Activated naive CD4-positive, alpha-beta T cell treated with anti-CD3 and anti-CD28 coated beads, Interleukin-2, amount 10 ng/mL, durations not matched to agents 7 days and 5 days (primary cell): Measurements from ENCODE around the gene ATP11C.
A peak's percentile ranks its signal among the peaks of the same experiment; 100 is the strongest.

ENCODE experiments used
- CTCF ChIA-PET: fragments of 350-600 bp; sonication (Branson Sonifier 250); formaldehyde crosslinking; loops from one replicate; lab custom pipeline; 2021; ENCODE audit warnings: antibody characterized with exemption; lab: Charles Lee
- DNase-seq: peaks from one replicate; pipeline ENCODE4 v3.0.0-alpha.2; 2020
- H3K27ac Mint-ChIP-seq: one replicate; pipeline ENCODE4 v1.8.0; 2021; ENCODE audit warnings: mild to moderate bottlenecking, moderate library complexity, mixed read lengths
- H3K27me3 Mint-ChIP-seq: one replicate; pipeline ENCODE4 v1.8.0; 2021; ENCODE audit warnings: mild to moderate bottlenecking, mixed read lengths
- H3K36me3 Mint-ChIP-seq: one replicate; pipeline ENCODE4 v1.8.0; 2021; ENCODE audit warnings: mixed read lengths
- H3K4me1 Mint-ChIP-seq: one replicate; pipeline ENCODE4 v1.8.0; 2021; ENCODE audit warnings: mixed read lengths
- H3K4me3 Mint-ChIP-seq: one replicate; pipeline ENCODE4 v1.8.0; 2021; ENCODE audit warnings: mild to moderate bottlenecking, moderate library complexity, mixed read lengths
- H3K9me3 Mint-ChIP-seq: one replicate; pipeline ENCODE4 v1.8.0; 2021; ENCODE audit warnings: mixed read lengths

The ATP11C gene

DNA sequence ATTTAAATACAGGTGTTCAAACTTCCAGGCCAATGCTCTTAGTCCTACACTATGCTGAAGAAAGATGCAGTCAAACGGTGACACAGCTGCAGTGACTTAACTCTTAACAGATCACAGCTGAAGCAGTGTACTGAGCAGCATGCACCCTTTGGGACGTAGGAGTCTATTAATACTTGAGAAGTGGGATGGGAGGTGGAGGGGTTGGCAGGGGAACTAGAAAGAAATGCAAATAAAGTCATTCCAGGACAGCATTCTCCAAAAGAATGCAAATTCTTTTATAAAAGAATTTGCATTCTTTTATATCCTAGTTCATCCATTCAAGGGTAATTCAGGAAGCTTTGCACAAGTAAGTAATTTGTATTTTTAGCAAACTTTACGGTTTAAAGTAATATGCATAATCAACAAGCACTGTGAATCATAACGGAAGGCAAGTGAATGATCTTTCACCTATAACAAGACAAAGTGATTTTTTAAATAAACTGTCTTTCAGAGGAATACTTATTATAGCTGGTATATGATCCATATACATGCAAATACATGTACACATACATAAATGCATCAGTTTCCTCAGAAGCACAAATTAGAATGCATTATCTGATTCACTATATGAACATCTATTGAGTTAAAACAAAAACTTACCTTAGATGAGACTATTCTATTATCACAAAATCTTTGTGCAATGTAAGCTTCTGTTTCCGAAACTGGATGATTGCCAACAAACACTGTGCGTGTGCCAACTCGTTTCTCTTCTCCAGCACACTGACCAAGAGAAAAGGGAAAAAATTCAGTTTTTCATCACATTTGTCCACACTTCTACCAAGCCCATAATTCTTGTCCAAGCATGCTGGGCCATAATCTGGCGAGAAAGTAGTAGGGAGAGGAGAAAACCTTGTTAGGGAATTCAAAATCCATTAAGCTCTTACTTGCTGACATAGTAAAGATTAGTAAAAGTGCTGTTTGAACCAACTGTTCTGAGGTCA lies 106.5 kb downstream of the ATP11C start:
- peaks cover 8% of the 10 kb centered on the region for H3K36me3 Mint-ChIP-seq
- no peak overlapping the region for H3K4me3 Mint-ChIP-seq
- peaks cover 4% of the 10 kb centered on the region for H3K4me1 Mint-ChIP-seq
- CTCF ChIA-PET, result no interaction called here
- no peak for DNase-seq
- no peaks in the 10 kb centered on the region for H3K9me3 Mint-ChIP-seq
- H3K27me3 Mint-ChIP-seq, result no peaks in the 10 kb centered on the region
- no peak overlapping the region for H3K27ac Mint-ChIP-seq

DNA sequence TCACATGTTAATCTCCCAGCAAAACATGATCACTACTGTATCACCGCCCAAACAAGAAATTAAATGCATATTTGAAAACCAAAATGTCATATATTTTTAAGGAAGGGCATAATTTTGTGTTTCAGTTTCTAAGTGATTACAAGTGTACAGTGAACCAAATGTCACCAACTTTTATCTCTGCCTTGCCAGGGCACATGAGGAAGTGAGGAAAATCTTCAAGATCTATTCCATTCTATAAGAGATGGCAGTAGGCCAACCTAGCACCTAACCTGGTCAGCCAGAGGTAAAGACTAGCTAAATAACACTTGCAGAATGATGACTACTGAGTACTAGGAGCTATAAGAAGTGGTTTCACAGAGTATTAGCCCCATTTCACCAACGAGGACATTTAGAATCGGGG lies 107.2 kb downstream of the ATP11C start:
- Mint-ChIP-seq H3K27ac (no peak overlapping the region), H3K4me1 (no peaks in the 10 kb centered on the region), H3K4me3 (no peak overlapping the region), H3K36me3 (peaks cover 8% of the 10 kb centered on the region), H3K9me3 (no peaks in the 10 kb centered on the region), H3K27me3 (no peaks in the 10 kb centered on the region)
- CTCF ChIA-PET, result no interaction called here
- DNase-seq, result no peak

DNA sequence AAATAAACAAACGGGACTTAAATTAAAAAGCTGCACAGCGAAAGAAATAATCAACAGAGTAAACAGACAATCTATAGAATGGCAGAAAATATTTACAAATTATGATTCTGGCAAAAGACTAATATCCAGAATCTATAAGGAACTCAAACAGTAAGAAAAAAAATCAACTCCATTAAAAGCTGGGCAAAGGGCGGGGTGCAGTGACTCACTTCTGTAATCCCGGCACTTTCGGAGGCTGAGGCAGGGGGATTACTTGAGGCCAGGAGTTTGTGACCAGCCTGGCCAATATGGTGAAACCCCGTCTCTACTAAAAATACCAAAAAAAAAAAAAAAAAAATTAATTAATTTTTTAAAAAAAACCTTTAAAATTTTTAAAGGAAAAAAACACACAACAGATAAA lies 109.0 kb downstream of the ATP11C start:
- CTCF ChIA-PET, result no interaction called here
- H3K36me3 Mint-ChIP-seq, result peaks cover 8% of the 10 kb centered on the region
- no peaks in the 10 kb centered on the region for H3K9me3 Mint-ChIP-seq
- H3K4me1 Mint-ChIP-seq, result no peaks in the 10 kb centered on the region
- no peak for DNase-seq
- no peaks in the 10 kb centered on the region for H3K27me3 Mint-ChIP-seq
- H3K4me3 Mint-ChIP-seq, result no peak overlapping the region
- H3K27ac Mint-ChIP-seq, result no peak overlapping the region

DNA sequence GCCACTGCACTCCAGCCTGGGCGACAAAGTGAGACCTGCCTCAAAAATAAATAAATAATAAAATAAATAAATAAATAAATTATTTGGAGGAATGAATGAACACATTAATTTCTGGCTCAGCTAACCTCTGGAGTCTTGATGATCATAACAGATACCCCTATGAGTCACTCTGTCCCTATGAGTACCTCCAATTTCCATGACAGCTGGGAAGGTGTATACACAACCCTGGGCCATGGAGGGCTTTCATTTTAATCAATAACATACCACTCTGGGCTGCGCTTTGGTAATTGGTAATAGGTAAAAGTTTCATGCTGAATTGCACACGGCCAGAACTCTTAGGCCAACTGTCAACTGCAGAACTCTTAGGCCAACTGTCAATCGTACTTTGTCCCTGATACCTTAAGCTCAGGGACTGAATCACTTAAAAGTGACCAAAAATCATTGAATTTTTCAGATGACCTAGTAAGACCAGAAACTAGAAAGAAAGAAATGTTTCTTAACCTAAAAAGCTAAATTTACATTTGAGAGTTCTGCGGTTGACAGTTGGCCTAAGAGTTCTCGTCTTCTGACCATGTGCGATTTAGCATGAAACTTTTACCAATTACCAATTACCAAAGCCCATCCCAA lies 112.4 kb downstream of the ATP11C start:
- H3K36me3 Mint-ChIP-seq, result peaks cover 22% of the 10 kb centered on the region
- no peak for DNase-seq
- peaks cover 11% of the 10 kb centered on the region for H3K4me1 Mint-ChIP-seq
- no peaks in the 10 kb centered on the region for H3K27me3 Mint-ChIP-seq
- H3K27ac Mint-ChIP-seq, result no peak overlapping the region
- no peaks in the 10 kb centered on the region for H3K9me3 Mint-ChIP-seq
- H3K4me3 Mint-ChIP-seq, result no peak overlapping the region
- CTCF ChIA-PET, result no interaction called here

DNA sequence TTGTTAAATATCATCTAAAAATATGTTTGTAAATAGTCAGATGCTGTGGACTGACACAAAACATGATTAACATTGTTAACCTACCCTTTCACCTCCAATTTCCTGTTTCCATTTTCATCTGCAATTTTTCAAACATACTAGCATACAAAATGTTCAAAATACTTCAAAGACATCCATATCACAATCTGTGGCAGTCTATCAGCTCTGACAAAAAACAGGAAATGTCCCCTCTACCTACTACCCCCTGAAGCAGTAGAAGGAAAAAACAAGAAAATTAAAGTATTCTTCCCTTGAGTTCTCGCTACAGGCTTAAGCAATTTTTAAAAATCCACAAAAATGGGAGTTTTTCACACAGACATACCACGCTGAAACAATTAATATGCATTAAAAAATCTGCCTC lies 116.6 kb downstream of the ATP11C start:
- H3K9me3 Mint-ChIP-seq, result no peaks in the 10 kb centered on the region
- H3K4me1 Mint-ChIP-seq, result peaks cover 11% of the 10 kb centered on the region
- peak overlapping the region; percentile 50 for H3K27ac Mint-ChIP-seq
- no peak overlapping the region for H3K4me3 Mint-ChIP-seq
- CTCF ChIA-PET, result no interaction called here
- no peak for DNase-seq
- H3K36me3 Mint-ChIP-seq, result peaks cover 24% of the 10 kb centered on the region
- H3K27me3 Mint-ChIP-seq, result no peaks in the 10 kb centered on the region

DNA sequence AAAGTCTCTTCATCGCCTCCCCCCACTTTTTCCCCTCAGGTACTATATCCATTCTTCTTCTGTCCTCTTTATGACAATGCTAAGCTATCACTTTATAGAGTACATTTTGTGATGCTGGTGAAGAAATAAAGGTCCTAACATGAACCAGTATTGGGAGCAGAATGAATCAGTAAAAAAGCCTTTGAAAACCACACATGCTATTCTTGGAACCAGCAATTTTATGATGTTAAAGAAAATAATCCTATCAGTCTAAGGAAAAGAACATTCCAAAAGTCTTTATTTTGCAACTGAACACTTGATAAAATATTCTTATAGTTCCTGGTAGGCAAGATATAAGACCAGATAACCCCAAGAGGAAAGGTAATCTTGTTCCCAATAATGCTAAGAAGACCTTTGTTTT lies 117.1 kb downstream of the ATP11C start:
- no peak for DNase-seq
- Mint-ChIP-seq H3K27me3 (no peaks in the 10 kb centered on the region), H3K36me3 (peaks cover 25% of the 10 kb centered on the region), H3K9me3 (no peaks in the 10 kb centered on the region), H3K4me3 (no peak overlapping the region), H3K4me1 (peaks cover 11% of the 10 kb centered on the region), H3K27ac (no peak overlapping the region)
- CTCF ChIA-PET, result no interaction called here

DNA sequence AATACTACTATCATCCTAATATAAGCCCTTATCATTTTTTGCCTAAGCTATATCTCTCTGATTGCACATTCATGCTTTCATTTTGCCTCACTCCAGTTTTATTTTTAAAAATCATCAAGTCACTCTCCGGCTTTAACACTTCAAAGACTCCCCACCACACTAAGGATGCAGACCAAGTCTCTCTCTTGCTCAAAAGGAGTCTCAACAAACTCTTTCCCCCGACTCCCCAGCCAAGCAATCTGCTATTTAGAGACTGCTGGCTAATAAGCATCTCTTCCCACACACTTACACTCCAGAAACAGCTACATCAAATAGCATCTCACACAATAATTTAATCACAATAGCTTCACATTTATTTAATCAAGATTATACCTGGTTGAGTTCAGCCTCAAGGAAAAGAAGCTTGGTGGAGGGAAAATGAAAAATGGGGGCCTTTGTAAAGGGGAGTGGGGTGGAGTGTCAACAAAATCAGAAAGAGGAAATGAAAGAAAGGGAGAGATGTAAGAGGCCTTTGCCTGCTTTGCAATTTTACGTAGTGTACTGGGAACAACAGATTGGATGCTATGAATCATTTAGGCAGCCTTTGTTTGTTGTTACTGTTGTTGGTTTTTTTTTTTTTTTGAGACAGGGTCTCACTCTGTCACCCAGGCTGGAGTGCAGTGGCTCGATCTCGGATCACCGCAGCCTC lies 120.8 kb downstream of the ATP11C start:
- DNase-seq, result no peak
- CTCF ChIA-PET, result no interaction called here
- Mint-ChIP-seq H3K4me3 (no peak overlapping the region), H3K36me3 (peaks cover 21% of the 10 kb centered on the region), H3K27me3 (no peaks in the 10 kb centered on the region), H3K9me3 (peaks cover 2% of the 10 kb centered on the region), H3K4me1 (peaks cover 11% of the 10 kb centered on the region), H3K27ac (no peak overlapping the region)

DNA sequence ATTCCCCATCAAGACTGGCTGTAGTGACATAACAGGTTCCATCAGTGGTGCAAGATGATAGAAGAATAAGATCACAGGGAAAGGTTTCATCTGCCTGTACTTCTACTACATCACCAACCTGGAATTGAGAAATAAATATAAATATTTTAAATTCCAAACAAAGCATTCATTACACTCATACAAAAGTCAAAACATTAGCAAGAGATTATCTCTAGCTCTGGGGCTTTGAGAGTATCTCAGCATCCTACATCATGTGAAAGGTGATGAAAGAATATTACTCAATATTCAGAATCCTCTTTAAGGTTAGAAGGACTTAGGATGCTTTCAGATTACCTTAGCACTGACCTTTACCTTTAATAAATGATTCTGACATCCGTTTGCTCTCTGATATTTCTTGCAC lies 128.4 kb downstream of the ATP11C start:
- Mint-ChIP-seq H3K27ac (no peak overlapping the region), H3K4me3 (no peak overlapping the region), H3K9me3 (peaks cover 2% of the 10 kb centered on the region), H3K27me3 (no peaks in the 10 kb centered on the region), H3K4me1 (no peaks in the 10 kb centered on the region), H3K36me3 (peaks cover 28% of the 10 kb centered on the region)
- CTCF ChIA-PET, result no interaction called here
- no peak for DNase-seq

DNA sequence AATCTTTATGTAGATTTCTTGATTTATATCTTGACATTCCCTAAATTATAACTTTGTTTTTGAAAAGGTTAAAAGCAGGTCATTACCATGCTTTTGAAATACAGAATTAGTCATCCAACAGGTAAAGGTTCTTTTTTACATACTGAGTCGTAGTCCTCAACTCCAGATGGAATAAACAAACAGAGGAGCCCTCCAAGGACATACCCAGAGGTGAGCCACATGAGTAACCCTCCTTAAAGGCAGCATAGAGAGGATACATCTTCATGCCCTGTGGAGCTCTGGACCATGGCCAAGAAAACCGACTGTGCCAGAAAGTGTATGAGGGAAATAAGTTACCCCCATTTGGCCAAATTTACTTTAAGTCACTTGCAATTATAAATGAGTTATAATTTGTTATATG lies 129.6 kb downstream of the ATP11C start:
- CTCF ChIA-PET, result no interaction called here
- Mint-ChIP-seq H3K9me3 (peaks cover 2% of the 10 kb centered on the region), H3K4me3 (no peak overlapping the region), H3K36me3 (peaks cover 25% of the 10 kb centered on the region), H3K4me1 (no peaks in the 10 kb centered on the region), H3K27ac (no peak overlapping the region), H3K27me3 (no peaks in the 10 kb centered on the region)
- no peak for DNase-seq

DNA sequence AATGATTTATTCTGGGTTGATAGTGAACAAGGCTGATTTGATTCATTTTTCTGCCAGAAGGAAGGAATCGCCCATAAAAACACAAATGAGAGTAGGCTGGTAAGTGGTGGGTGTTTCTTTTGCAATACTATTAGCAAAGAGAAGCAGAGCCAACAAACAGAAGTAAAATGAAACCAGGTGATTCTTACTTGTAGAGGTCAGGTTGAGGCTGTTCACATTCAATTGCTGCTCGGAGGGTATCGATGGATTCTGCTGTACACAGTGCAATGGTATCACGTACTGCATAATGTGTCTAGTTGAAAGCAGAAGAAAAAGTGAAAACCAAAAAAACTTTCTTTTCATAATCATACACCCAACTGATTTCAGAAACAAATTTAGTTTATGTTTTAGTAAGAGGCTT lies 130.8 kb downstream of the ATP11C start:
- no peaks in the 10 kb centered on the region for H3K9me3 Mint-ChIP-seq

DNA sequence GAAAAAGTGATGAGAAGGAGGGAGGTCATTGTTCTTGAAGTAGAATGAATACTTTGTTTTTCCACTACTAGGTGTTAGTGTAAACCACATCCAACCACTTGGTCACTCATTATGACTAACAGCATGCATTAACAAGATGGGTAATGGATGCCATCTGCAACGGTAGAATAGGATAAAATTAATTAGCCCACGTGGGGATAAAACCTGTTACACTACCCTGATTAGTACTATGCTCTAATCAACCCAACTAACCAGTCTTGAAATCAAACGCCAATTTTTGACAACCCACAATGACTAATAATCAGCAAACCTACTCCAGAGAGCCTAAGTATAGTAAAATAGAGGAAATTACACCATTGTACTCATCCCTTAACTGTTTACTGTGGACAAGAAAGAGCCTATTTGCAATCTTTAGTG lies 131.4 kb downstream of the ATP11C start:
- CTCF ChIA-PET, result no interaction called here
- H3K27me3 Mint-ChIP-seq, result no peaks in the 10 kb centered on the region
- H3K36me3 Mint-ChIP-seq, result peaks cover 16% of the 10 kb centered on the region
- no peaks in the 10 kb centered on the region for H3K4me1 Mint-ChIP-seq
- H3K9me3 Mint-ChIP-seq, result no peaks in the 10 kb centered on the region
- no peak overlapping the region for H3K4me3 Mint-ChIP-seq
- DNase-seq, result no peak
- no peak overlapping the region for H3K27ac Mint-ChIP-seq

More for the DNA sequence above, 130.8 kb downstream of the ATP11C start:
- H3K36me3 Mint-ChIP-seq, result peaks cover 22% of the 10 kb centered on the region
- no peaks in the 10 kb centered on the region for H3K4me1 Mint-ChIP-seq
- no peak overlapping the region for H3K27ac Mint-ChIP-seq
- DNase-seq, result no peak
- CTCF ChIA-PET, result no interaction called here
- H3K4me3 Mint-ChIP-seq, result no peak overlapping the region
- no peaks in the 10 kb centered on the region for H3K27me3 Mint-ChIP-seq

DNA sequence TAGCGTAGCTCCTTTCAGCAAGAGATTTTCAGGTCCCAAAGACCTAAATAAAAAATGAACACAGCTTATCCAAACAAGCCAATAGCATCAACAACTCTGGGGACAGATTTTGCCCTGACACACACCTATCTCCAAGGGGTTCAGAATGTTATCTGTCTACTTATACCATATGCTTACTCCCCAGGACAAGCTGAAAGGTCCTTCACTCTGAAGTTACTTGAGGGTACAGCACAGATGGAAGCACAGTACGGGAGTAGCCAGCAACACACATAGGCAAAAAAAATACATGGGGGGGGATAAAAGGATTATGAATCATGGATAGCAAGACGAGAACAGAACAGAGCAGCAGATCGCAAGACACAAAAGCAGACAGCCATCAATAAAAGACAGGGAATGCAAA lies 134.2 kb downstream of the ATP11C start:
- no peak for DNase-seq
- Mint-ChIP-seq H3K4me3 (no peak overlapping the region), H3K27ac (no peak overlapping the region), H3K27me3 (no peaks in the 10 kb centered on the region), H3K36me3 (peaks cover 27% of the 10 kb centered on the region), H3K9me3 (no peaks in the 10 kb centered on the region), H3K4me1 (peaks cover 9% of the 10 kb centered on the region)
- CTCF ChIA-PET, result no interaction called here

DNA sequence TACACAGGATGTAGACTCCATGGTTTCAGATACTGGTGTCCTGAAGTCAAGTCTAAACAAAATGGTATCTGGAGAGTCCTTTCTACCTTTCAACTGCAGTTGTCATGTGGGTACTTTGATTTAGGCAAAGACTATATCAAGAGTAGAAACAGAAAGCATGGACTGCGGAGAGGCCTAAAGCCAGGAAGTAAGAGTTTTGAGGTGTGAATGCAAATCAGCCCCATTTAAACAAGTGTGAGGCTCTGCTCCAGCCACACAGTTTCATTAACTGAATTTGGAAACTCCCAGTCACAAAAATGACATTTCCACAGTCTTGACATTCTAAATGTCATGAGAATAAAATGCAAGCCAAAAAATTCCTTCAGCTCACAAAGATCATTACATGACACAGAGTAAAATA lies 137.7 kb downstream of the ATP11C start:
- H3K36me3 Mint-ChIP-seq, result peaks cover 11% of the 10 kb centered on the region
- H3K4me3 Mint-ChIP-seq, result no peak overlapping the region
- H3K4me1 Mint-ChIP-seq, result peaks cover 9% of the 10 kb centered on the region
- no peak for DNase-seq
- H3K27me3 Mint-ChIP-seq, result no peaks in the 10 kb centered on the region
- peak overlapping the region; percentile 37 for H3K27ac Mint-ChIP-seq
- H3K9me3 Mint-ChIP-seq, result no peaks in the 10 kb centered on the region
- CTCF ChIA-PET, result no interaction called here

DNA sequence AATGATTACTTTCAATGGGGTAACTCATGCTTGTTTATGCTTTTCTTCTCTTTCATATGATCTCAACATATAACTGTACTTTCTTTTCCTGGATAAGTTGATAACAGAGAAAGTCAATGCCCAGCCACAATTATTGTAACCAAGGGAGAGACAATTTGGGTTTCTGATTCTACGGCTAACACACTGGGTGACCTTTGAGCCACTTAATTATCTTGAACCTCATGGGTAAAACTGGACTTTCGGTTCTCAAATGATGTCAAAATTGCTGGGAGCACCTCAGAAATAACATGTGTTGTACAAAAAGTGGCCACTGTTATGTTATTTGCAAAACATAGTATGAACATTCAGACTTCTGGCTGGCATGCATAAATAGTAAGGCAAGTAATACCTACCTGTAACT lies 145.3 kb downstream of the ATP11C start:
- Mint-ChIP-seq H3K9me3 (no peaks in the 10 kb centered on the region), H3K4me1 (peaks cover 4% of the 10 kb centered on the region), H3K27ac (no peak overlapping the region), H3K36me3 (peaks cover 19% of the 10 kb centered on the region), H3K4me3 (no peak overlapping the region), H3K27me3 (no peaks in the 10 kb centered on the region)
- CTCF ChIA-PET, result no interaction called here
- no peak for DNase-seq
